Measurements from ENCODE around the gene XK.

XK gene

GRCh38 chrX:37653397-37654085 is 32.0 kb upstream of the XK start:
- Histone ChIP-seq H3K4me3 (ENCODE audit: low read depth, low read length) (no peak overlapping the region), H3K27me3 (ENCODE audit: insufficient read depth, low read length) (peaks cover 3% of the 10 kb centered on the region; the same call in 1 of the 2 replicates), H3K4me1 (ENCODE audit: control insufficient read depth, insufficient read depth, low read length, unreplicated experiment) (no peaks in the 10 kb centered on the region), H3K36me3 (ENCODE audit: insufficient read depth, low read length) (no peaks in the 10 kb centered on the region), H3K79me2 (ENCODE audit: control insufficient read depth, insufficient read depth, low read length, unreplicated experiment) (no peaks in the 10 kb centered on the region), H3K27ac (ENCODE audit: low read depth, low read length) (no peak overlapping the region), H2AFZ (ENCODE audit: low read length, unreplicated experiment) (no peak overlapping the region)

GRCh38 chrX:37658343-37659030 is 27.1 kb upstream of the XK start:
- Histone ChIP-seq H3K79me2 (ENCODE audit: control insufficient read depth, insufficient read depth, low read length, unreplicated experiment) (no peaks in the 10 kb centered on the region), H3K4me3 (ENCODE audit: low read depth, low read length) (no peak overlapping the region), H3K27ac (ENCODE audit: low read depth, low read length) (no peak overlapping the region)

GRCh38 chrX:37659047-37659446 is 26.5 kb upstream of the XK start:
- H3K4me1 ChIP-seq (ENCODE audit: control insufficient read depth, insufficient read depth, low read length, unreplicated experiment), result no peaks in the 10 kb centered on the region
- H3K4me3 ChIP-seq (ENCODE audit: low read depth, low read length), result no peak overlapping the region
- no peaks in the 10 kb centered on the region for H3K79me2 ChIP-seq (ENCODE audit: control insufficient read depth, insufficient read depth, low read length, unreplicated experiment)
- no peak overlapping the region for H3K27ac ChIP-seq (ENCODE audit: low read depth, low read length)
- no peak overlapping the region for H2AFZ ChIP-seq (ENCODE audit: low read length, unreplicated experiment)
- H3K27me3 ChIP-seq (ENCODE audit: insufficient read depth, low read length), result peaks cover 3% of the 10 kb centered on the region; the same call in 1 of the 2 replicates
- H3K36me3 ChIP-seq (ENCODE audit: insufficient read depth, low read length), result no peaks in the 10 kb centered on the region

More at GRCh38 chrX:37658343-37659030, 27.1 kb upstream of the XK start:
- Histone ChIP-seq H2AFZ (ENCODE audit: low read length, unreplicated experiment) (no peak overlapping the region), H3K27me3 (ENCODE audit: insufficient read depth, low read length) (peaks cover 3% of the 10 kb centered on the region; the same call in 1 of the 2 replicates), H3K36me3 (ENCODE audit: insufficient read depth, low read length) (no peaks in the 10 kb centered on the region), H3K4me1 (ENCODE audit: control insufficient read depth, insufficient read depth, low read length, unreplicated experiment) (no peaks in the 10 kb centered on the region)

GRCh38 chrX:37662181-37662580 is 23.4 kb upstream of the XK start:
- H3K27ac ChIP-seq (ENCODE audit: low read depth, low read length), result no peak overlapping the region
- H3K36me3 ChIP-seq (ENCODE audit: insufficient read depth, low read length), result no peaks in the 10 kb centered on the region
- no peaks in the 10 kb centered on the region for H3K79me2 ChIP-seq (ENCODE audit: control insufficient read depth, insufficient read depth, low read length, unreplicated experiment)
- H3K4me1 ChIP-seq (ENCODE audit: control insufficient read depth, insufficient read depth, low read length, unreplicated experiment), result no peaks in the 10 kb centered on the region
- no peak overlapping the region for H3K4me3 ChIP-seq (ENCODE audit: low read depth, low read length)
- no peak overlapping the region for H2AFZ ChIP-seq (ENCODE audit: low read length, unreplicated experiment)
- H3K27me3 ChIP-seq (ENCODE audit: insufficient read depth, low read length), result no peaks in the 10 kb centered on the region

GRCh38 chrX:37666516-37666915 is 19.1 kb upstream of the XK start:
- Histone ChIP-seq H3K4me1 (ENCODE audit: control insufficient read depth, insufficient read depth, low read length, unreplicated experiment) (no peaks in the 10 kb centered on the region), H2AFZ (ENCODE audit: low read length, unreplicated experiment) (no peak overlapping the region), H3K36me3 (ENCODE audit: insufficient read depth, low read length) (no peaks in the 10 kb centered on the region), H3K79me2 (ENCODE audit: control insufficient read depth, insufficient read depth, low read length, unreplicated experiment) (no peaks in the 10 kb centered on the region), H3K4me3 (ENCODE audit: low read depth, low read length) (no peak overlapping the region), H3K27me3 (ENCODE audit: insufficient read depth, low read length) (no peaks in the 10 kb centered on the region), H3K27ac (ENCODE audit: low read depth, low read length) (no peak overlapping the region)

GRCh38 chrX:37667141-37667540 is 18.4 kb upstream of the XK start:
- Histone ChIP-seq H3K4me1 (ENCODE audit: control insufficient read depth, insufficient read depth, low read length, unreplicated experiment) (no peaks in the 10 kb centered on the region), H3K79me2 (ENCODE audit: control insufficient read depth, insufficient read depth, low read length, unreplicated experiment) (no peaks in the 10 kb centered on the region), H3K27ac (ENCODE audit: low read depth, low read length) (no peak overlapping the region), H3K36me3 (ENCODE audit: insufficient read depth, low read length) (no peaks in the 10 kb centered on the region), H3K27me3 (ENCODE audit: insufficient read depth, low read length) (no peaks in the 10 kb centered on the region), H2AFZ (ENCODE audit: low read length, unreplicated experiment) (no peak overlapping the region), H3K4me3 (ENCODE audit: low read depth, low read length) (no peak overlapping the region)

GRCh38 chrX:37672563-37672962 is 13.0 kb upstream of the XK start:
- Histone ChIP-seq H3K36me3 (ENCODE audit: insufficient read depth, low read length) (no peaks in the 10 kb centered on the region), H3K79me2 (ENCODE audit: control insufficient read depth, insufficient read depth, low read length, unreplicated experiment) (no peaks in the 10 kb centered on the region), H3K4me1 (ENCODE audit: control insufficient read depth, insufficient read depth, low read length, unreplicated experiment) (no peaks in the 10 kb centered on the region), H3K4me3 (ENCODE audit: low read depth, low read length) (no peak overlapping the region), H3K27me3 (ENCODE audit: insufficient read depth, low read length) (no peaks in the 10 kb centered on the region), H3K27ac (ENCODE audit: low read depth, low read length) (no peak overlapping the region), H2AFZ (ENCODE audit: low read length, unreplicated experiment) (no peak overlapping the region)

- Histone ChIP-seq H3K79me2 (ENCODE audit: control insufficient read depth, insufficient read depth, low read length, unreplicated experiment) (no peaks in the 10 kb centered on the region), H3K27me3 (ENCODE audit: insufficient read depth, low read length) (no peaks in the 10 kb centered on the region), H3K4me3 (ENCODE audit: low read depth, low read length) (no peak overlapping the region), H2AFZ (ENCODE audit: low read length, unreplicated experiment) (no peak overlapping the region), H3K4me1 (ENCODE audit: control insufficient read depth, insufficient read depth, low read length, unreplicated experiment) (no peaks in the 10 kb centered on the region), H3K27ac (ENCODE audit: low read depth, low read length) (no peak overlapping the region), H3K36me3 (ENCODE audit: insufficient read depth, low read length) (no peaks in the 10 kb centered on the region)
Measured at GRCh38 chrX:37676811-37677210, 8.8 kb upstream of the XK start.

GRCh38 chrX:37677243-37677642 is 8.3 kb upstream of the XK start:
- H3K4me3 ChIP-seq (ENCODE audit: low read depth, low read length), result no peak overlapping the region
- no peak overlapping the region for H2AFZ ChIP-seq (ENCODE audit: low read length, unreplicated experiment)
- no peaks in the 10 kb centered on the region for H3K79me2 ChIP-seq (ENCODE audit: control insufficient read depth, insufficient read depth, low read length, unreplicated experiment)
- H3K27me3 ChIP-seq (ENCODE audit: insufficient read depth, low read length), result no peaks in the 10 kb centered on the region
- H3K36me3 ChIP-seq (ENCODE audit: insufficient read depth, low read length), result no peaks in the 10 kb centered on the region
- no peaks in the 10 kb centered on the region for H3K4me1 ChIP-seq (ENCODE audit: control insufficient read depth, insufficient read depth, low read length, unreplicated experiment)
- no peak overlapping the region for H3K27ac ChIP-seq (ENCODE audit: low read depth, low read length)

GRCh38 chrX:37677765-37678164 is 7.8 kb upstream of the XK start:
- no peaks in the 10 kb centered on the region for H3K4me1 ChIP-seq (ENCODE audit: control insufficient read depth, insufficient read depth, low read length, unreplicated experiment)
- H2AFZ ChIP-seq (ENCODE audit: low read length, unreplicated experiment), result no peak overlapping the region
- no peak overlapping the region for H3K4me3 ChIP-seq (ENCODE audit: low read depth, low read length)

GRCh38 chrX:37678574-37678973 is 7.0 kb upstream of the XK start:
- no peak overlapping the region for H2AFZ ChIP-seq (ENCODE audit: low read length, unreplicated experiment)
- no peak overlapping the region for H3K27ac ChIP-seq (ENCODE audit: low read depth, low read length)
- H3K27me3 ChIP-seq (ENCODE audit: insufficient read depth, low read length), result no peaks in the 10 kb centered on the region
- no peak overlapping the region for H3K4me3 ChIP-seq (ENCODE audit: low read depth, low read length)
- H3K36me3 ChIP-seq (ENCODE audit: insufficient read depth, low read length), result no peaks in the 10 kb centered on the region
- no peaks in the 10 kb centered on the region for H3K79me2 ChIP-seq (ENCODE audit: control insufficient read depth, insufficient read depth, low read length, unreplicated experiment)
- no peaks in the 10 kb centered on the region for H3K4me1 ChIP-seq (ENCODE audit: control insufficient read depth, insufficient read depth, low read length, unreplicated experiment)

More at GRCh38 chrX:37677765-37678164, 7.8 kb upstream of the XK start:
- no peaks in the 10 kb centered on the region for H3K79me2 ChIP-seq (ENCODE audit: control insufficient read depth, insufficient read depth, low read length, unreplicated experiment)
- H3K36me3 ChIP-seq (ENCODE audit: insufficient read depth, low read length), result no peaks in the 10 kb centered on the region
- no peak overlapping the region for H3K27ac ChIP-seq (ENCODE audit: low read depth, low read length)
- H3K27me3 ChIP-seq (ENCODE audit: insufficient read depth, low read length), result no peaks in the 10 kb centered on the region
